ENCODE measurements around the gene PDE6B. TPM values are rescaled to one million over a fixed set of nuclear protein-coding genes. Genes with fewer than 3 reads are reported as not detected.

PDE6B gene
- total RNA-seq, 4 donors from 2014 or later: 0.60 to 2.5 (median 0.95) TPM; not detected in 1

GRCh38 chr4:660401-660800 lies 35.0 kb downstream of the PDE6B start:
- in situ Hi-C loops (cut with MboI; ENCODE audit: low pct_ligation_motif_present in 1 of 4, low pct_unique_long_range_greater_than_20kb in 1 of 4, low sequenced_read_pairs in 3 of 4): no loop called here
- 91 to 100% methylated on average over 5 to 9 of the region's 10 CpGs for WGBS, 2 donors (ENCODE audit: low coverage in 1 of 2)
- no peak for DNase-seq
- TF ChIP-seq POLR2A (IDR thresholded peaks at IDR 0.05): no peak
- TF ChIP-seq EP300 (IDR thresholded peaks at IDR 0.05; ENCODE audit: low read depth): no peak
- no peak for TF ChIP-seq POLR2AphosphoS5 (IDR thresholded peaks at IDR 0.05)
- no peak for TF ChIP-seq CTCF (IDR thresholded peaks at IDR 0.05)
- Histone ChIP-seq H3K4me3 (no peak overlapping the region), H3K27me3 (peaks cover 17% of the 10 kb centered on the region), H3K4me1 (peaks cover 0 to 10% (median 6%) of the 10 kb centered on the region in 4 donors), H3K36me3 (no peaks in the 10 kb centered on the region), H3K27ac (no peak overlapping the region), H3K9me3 (no peaks in the 10 kb centered on the region)
- intact Hi-C loops (cut with DNase I; ENCODE audit: low total_unique reads): no loop called here

- Histone ChIP-seq H3K27ac (no peak overlapping the region), H3K4me1 (peaks cover 0 to 10% (median 6%) of the 10 kb centered on the region in 4 donors), H3K27me3 (peaks cover 8% of the 10 kb centered on the region), H3K9me3 (no peaks in the 10 kb centered on the region), H3K4me3 (no peak overlapping the region), H3K36me3 (no peaks in the 10 kb centered on the region)
- TF ChIP-seq EP300 (IDR thresholded peaks at IDR 0.05; ENCODE audit: low read depth): no peak
- no peak for TF ChIP-seq CTCF (IDR thresholded peaks at IDR 0.05)
- no peak for TF ChIP-seq POLR2A (IDR thresholded peaks at IDR 0.05)
- no peak for TF ChIP-seq POLR2AphosphoS5 (IDR thresholded peaks at IDR 0.05)
- 80% methylated on average over 3 of the region's 3 CpGs; no CpG with 5 or more reads in 1 of the 2 donors for WGBS, 2 donors (ENCODE audit: low coverage in 1 of 2)
- in situ Hi-C loops (cut with MboI; ENCODE audit: low pct_ligation_motif_present in 1 of 4, low pct_unique_long_range_greater_than_20kb in 1 of 4, low sequenced_read_pairs in 3 of 4) (no loop called here), intact Hi-C loops (cut with DNase I; ENCODE audit: low total_unique reads) (no loop called here)
- no peak for DNase-seq
These were observed 35.9 kb downstream of the PDE6B start for GRCh38 chr4:661231-661630.

- no peaks in the 10 kb centered on the region for H3K9me3 ChIP-seq
- peak; percentile 4 for DNase-seq
- no peak overlapping the region for H3K4me3 ChIP-seq
- in situ Hi-C loops (cut with MboI; ENCODE audit: low pct_ligation_motif_present in 1 of 4, low pct_unique_long_range_greater_than_20kb in 1 of 4, low sequenced_read_pairs in 3 of 4): no loop called here
- WGBS, 2 donors (ENCODE audit: low coverage in 1 of 2): 96% methylated on average over 37 of the region's 42 CpGs; no CpG with 5 or more reads in 1 of the 2 donors
- peaks cover 6% of the 10 kb centered on the region for H3K27me3 ChIP-seq
- H3K4me1 ChIP-seq: peaks cover 0 to 10% (median 6%) of the 10 kb centered on the region in 4 donors
- TF ChIP-seq POLR2AphosphoS5 (IDR thresholded peaks at IDR 0.05): no peak
- no peak for TF ChIP-seq EP300 (IDR thresholded peaks at IDR 0.05; ENCODE audit: low read depth)
- TF ChIP-seq CTCF (IDR thresholded peaks at IDR 0.05): no peak
- TF ChIP-seq POLR2A (IDR thresholded peaks at IDR 0.05): no peak
- no peak overlapping the region for H3K27ac ChIP-seq
- H3K36me3 ChIP-seq: no peaks in the 10 kb centered on the region
- intact Hi-C loops (cut with DNase I; ENCODE audit: low total_unique reads): no loop called here
These were observed 36.7 kb downstream of the PDE6B start for GRCh38 chr4:661881-662761.

GRCh38 chr4:663046-663437 lies 37.7 kb downstream of the PDE6B start:
- H3K9me3 ChIP-seq: no peaks in the 10 kb centered on the region
- TF ChIP-seq POLR2A (IDR thresholded peaks at IDR 0.05) (no peak), EP300 (IDR thresholded peaks at IDR 0.05; ENCODE audit: low read depth) (no peak), CTCF (IDR thresholded peaks at IDR 0.05) (no peak), POLR2AphosphoS5 (IDR thresholded peaks at IDR 0.05) (no peak)
- in situ Hi-C loops (cut with MboI; ENCODE audit: low pct_ligation_motif_present in 1 of 4, low pct_unique_long_range_greater_than_20kb in 1 of 4, low sequenced_read_pairs in 3 of 4) (no loop called here), intact Hi-C loops (cut with DNase I; ENCODE audit: low total_unique reads) (no loop called here)
- H3K27me3 ChIP-seq: peaks cover 6% of the 10 kb centered on the region
- H3K4me1 ChIP-seq: peaks cover 0 to 10% (median 6%) of the 10 kb centered on the region in 4 donors
- no peak overlapping the region for H3K27ac ChIP-seq
- WGBS, 2 donors (ENCODE audit: low coverage in 1 of 2): 49% methylated on average over 20 of the region's 20 CpGs; no CpG with 5 or more reads in 1 of the 2 donors
- DNase-seq: no peak
- peak overlapping the region; percentile 34 to 55 (median 47) for H3K4me3 ChIP-seq
- no peaks in the 10 kb centered on the region for H3K36me3 ChIP-seq
